ENCODE measurements around the gene COQ10A. TPM values are rescaled to one million over a fixed set of nuclear protein-coding genes. Genes with fewer than 3 reads are reported as not detected.
A peak's percentile ranks its signal among the peaks of the same experiment; 100 is the strongest.

Gene COQ10A
- total and polyA plus RNA-seq, 2 of the 13 experiments (the other 11 are each of a cell fraction or from before 2014, with no cell fraction given) = 21.0 to 37.3 TPM

DNA sequence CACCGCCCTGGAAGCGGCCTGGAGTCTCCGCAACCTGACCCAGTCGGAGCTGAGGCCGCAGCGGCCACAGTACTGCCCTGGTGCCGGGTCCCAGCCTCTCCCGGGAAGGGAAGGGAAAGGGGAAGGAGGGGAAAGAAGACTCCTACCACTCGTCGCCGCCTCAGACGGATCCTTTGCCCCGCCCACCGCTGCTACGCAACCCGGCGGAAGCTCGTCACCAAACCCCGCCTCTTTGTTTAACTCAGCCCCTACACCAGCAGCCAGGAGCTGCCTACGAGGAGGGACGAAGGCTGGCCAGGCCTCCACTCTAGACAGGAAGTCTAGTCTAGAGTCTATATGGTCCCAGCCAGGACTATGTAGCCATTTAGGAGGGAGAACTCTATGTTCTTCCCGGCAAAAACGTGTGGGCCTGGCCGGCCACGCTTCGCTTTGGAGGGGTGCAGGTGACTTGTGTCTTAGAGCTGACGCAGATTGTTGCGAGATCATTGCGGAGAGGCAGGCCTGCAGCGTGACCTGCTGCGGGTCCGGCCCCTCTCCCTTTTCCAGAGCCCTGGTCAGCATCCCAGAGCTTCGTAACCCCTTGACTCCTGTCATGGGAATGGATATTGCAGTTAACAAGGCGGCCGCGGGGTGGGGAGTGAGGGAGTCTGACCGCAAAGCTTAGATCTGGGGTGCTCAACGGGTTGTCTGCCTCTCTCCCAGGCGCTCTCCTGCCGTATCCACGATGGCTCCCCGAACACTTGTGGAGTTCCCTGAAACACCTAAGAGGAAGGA lies 44.8 kb upstream of the COQ10A start, which contains the start of gene RNF41 (continued):
- TF ChIP-seq, protein P1, sequence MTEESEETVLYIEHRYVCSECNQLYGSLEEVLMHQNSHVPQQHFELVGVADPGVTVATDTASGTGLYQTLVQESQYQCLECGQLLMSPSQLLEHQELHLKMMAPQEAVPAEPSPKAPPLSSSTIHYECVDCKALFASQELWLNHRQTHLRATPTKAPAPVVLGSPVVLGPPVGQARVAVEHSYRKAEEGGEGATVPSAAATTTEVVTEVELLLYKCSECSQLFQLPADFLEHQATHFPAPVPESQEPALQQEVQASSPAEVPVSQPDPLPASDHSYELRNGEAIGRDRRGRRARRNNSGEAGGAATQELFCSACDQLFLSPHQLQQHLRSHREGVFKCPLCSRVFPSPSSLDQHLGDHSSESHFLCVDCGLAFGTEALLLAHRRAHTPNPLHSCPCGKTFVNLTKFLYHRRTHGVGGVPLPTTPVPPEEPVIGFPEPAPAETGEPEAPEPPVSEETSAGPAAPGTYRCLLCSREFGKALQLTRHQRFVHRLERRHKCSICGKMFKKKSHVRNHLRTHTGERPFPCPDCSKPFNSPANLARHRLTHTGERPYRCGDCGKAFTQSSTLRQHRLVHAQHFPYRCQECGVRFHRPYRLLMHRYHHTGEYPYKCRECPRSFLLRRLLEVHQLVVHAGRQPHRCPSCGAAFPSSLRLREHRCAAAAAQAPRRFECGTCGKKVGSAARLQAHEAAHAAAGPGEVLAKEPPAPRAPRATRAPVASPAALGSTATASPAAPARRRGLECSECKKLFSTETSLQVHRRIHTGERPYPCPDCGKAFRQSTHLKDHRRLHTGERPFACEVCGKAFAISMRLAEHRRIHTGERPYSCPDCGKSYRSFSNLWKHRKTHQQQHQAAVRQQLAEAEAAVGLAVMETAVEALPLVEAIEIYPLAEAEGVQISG (CRISPR knock-in tag; IDR thresholded peaks at IDR 0.05) = peak; percentile 98
- TF ChIP-seq ZNF160 (CRISPR knock-in tag; IDR thresholded peaks at IDR 0.05) (0 out of 2 replicates have a peak, but pooled peaks have one; percentile 58), NFIB (CRISPR knock-in tag; IDR thresholded peaks at IDR 0.05; ENCODE audit: borderline replicate concordance) (no peak), CHD4 (IDR thresholded peaks at IDR 0.05; ENCODE audit: borderline replicate concordance, low read length) (0 out of 2 replicates have a peak, but pooled peaks have one; percentile 66), HMG20A (CRISPR knock-in tag; IDR thresholded peaks at IDR 0.05; ENCODE audit: borderline replicate concordance) (peak; percentile 33; the same call in 1 of the 2 replicates), ARNTL (CRISPR knock-in tag; IDR thresholded peaks at IDR 0.05) (peak; percentile 61; the same call in 1 of the 2 replicates), ZNF350 (CRISPR knock-in tag; IDR thresholded peaks at IDR 0.05; ENCODE audit: borderline replicate concordance, low read depth) (peak; percentile 86; the same call in 1 of the 2 replicates), GATA4 (IDR thresholded peaks at IDR 0.05; ENCODE audit: borderline replicate concordance, low read depth) (peak; percentile 42; the same call in 1 of the 2 replicates), YY1 (IDR thresholded peaks at IDR 0.05; ENCODE audit: insufficient read depth, insufficient replicate concordance, low read depth, low read length) (peak; percentile 45), FOXJ3 (CRISPR knock-in tag; IDR thresholded peaks at IDR 0.05; ENCODE audit: borderline replicate concordance) (0 out of 2 replicates have a peak, but pooled peaks have one; percentile 58), BRCA1 (CRISPR knock-in tag; IDR thresholded peaks at IDR 0.05) (peak; percentile 90), TOE1 (CRISPR knock-in tag; IDR thresholded peaks at IDR 0.05) (no peak), ATRX (CRISPR knock-in tag; IDR thresholded peaks at IDR 0.05; ENCODE audit: borderline replicate concordance) (no peak), MTERF4 (CRISPR knock-in tag; IDR thresholded peaks at IDR 0.05) (0 out of 2 replicates have a peak, but pooled peaks have one; percentile 41), HMGXB4 (CRISPR knock-in tag; IDR thresholded peaks at IDR 0.05; ENCODE audit: borderline replicate concordance in 1 of 2, low read depth in 1 of 2) (peak; percentile 78 to 84)
- TF ChIP-seq, protein P2, sequence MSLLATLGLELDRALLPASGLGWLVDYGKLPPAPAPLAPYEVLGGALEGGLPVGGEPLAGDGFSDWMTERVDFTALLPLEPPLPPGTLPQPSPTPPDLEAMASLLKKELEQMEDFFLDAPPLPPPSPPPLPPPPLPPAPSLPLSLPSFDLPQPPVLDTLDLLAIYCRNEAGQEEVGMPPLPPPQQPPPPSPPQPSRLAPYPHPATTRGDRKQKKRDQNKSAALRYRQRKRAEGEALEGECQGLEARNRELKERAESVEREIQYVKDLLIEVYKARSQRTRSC (CRISPR knock-in tag; IDR thresholded peaks at IDR 0.05; ENCODE audit: low read depth) = peak; percentile 94
- TF ChIP-seq, protein P3, sequence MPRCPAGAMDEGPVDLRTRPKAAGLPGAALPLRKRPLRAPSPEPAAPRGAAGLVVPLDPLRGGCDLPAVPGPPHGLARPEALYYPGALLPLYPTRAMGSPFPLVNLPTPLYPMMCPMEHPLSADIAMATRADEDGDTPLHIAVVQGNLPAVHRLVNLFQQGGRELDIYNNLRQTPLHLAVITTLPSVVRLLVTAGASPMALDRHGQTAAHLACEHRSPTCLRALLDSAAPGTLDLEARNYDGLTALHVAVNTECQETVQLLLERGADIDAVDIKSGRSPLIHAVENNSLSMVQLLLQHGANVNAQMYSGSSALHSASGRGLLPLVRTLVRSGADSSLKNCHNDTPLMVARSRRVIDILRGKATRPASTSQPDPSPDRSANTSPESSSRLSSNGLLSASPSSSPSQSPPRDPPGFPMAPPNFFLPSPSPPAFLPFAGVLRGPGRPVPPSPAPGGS (CRISPR knock-in tag; IDR thresholded peaks at IDR 0.05) = peak; percentile 61; the same call in 1 of the 2 replicates
- TF ChIP-seq, protein P4, sequence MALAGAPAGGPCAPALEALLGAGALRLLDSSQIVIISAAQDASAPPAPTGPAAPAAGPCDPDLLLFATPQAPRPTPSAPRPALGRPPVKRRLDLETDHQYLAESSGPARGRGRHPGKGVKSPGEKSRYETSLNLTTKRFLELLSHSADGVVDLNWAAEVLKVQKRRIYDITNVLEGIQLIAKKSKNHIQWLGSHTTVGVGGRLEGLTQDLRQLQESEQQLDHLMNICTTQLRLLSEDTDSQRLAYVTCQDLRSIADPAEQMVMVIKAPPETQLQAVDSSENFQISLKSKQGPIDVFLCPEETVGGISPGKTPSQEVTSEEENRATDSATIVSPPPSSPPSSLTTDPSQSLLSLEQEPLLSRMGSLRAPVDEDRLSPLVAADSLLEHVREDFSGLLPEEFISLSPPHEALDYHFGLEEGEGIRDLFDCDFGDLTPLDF (CRISPR knock-in tag; IDR thresholded peaks at IDR 0.05) = peak; percentile 44; the same call in 1 of the 2 replicates

All from HepG2 (cell line).